WI38 (cell line): ENCODE measurements around the gene TEX101.

Experiments used
- H3K4me3 ChIP-seq: 2 replicates; pipeline ENCODE4 v1.5.1; 2011; ENCODE audit warnings: low read depth, mild to moderate bottlenecking, control low read depth, low read length
- TF ChIP-seq, protein P1 (sequence below): IDR thresholded peaks from 2 replicates; pipeline ENCODE4 v1.5.1; 2012; ENCODE audit warnings: low read depth, mild to moderate bottlenecking, control low read depth, low read length

TEX101 gene

DNA sequence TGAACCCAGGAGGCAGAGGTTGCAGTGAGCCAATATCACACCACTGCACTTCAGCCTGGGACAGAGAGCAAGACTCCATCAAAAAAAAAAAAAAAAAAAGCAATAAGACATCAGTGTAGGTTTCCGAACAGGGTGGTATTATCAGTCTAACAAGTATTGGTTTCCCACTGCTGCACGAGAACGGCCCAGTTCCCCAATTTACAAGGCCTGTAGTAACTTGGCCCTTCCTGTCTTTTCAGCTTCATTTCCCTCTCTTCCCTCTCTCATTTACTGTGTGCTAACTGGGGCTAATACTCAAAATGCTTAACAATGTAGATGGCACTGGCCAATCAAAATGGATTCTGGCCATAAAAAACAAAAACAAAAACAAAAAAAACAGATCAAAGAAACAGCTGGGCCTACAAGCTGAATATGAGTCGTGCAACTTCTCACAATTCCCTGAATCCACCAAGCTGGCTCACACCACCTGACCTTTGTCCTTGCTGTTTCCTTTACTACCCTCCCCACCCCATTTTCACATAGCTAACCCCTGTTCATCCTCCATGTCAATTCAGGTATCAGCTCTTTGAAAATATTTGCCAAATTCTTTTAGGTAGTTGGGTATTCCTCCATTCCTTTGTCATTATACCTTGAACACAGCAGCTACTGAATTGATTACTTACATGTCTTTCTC is 2.4 kb downstream of the TEX101 start:
- no peak overlapping the region for H3K4me3 ChIP-seq
- TF ChIP-seq, protein P1, sequence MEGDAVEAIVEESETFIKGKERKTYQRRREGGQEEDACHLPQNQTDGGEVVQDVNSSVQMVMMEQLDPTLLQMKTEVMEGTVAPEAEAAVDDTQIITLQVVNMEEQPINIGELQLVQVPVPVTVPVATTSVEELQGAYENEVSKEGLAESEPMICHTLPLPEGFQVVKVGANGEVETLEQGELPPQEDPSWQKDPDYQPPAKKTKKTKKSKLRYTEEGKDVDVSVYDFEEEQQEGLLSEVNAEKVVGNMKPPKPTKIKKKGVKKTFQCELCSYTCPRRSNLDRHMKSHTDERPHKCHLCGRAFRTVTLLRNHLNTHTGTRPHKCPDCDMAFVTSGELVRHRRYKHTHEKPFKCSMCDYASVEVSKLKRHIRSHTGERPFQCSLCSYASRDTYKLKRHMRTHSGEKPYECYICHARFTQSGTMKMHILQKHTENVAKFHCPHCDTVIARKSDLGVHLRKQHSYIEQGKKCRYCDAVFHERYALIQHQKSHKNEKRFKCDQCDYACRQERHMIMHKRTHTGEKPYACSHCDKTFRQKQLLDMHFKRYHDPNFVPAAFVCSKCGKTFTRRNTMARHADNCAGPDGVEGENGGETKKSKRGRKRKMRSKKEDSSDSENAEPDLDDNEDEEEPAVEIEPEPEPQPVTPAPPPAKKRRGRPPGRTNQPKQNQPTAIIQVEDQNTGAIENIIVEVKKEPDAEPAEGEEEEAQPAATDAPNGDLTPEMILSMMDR = no peak

DNA sequence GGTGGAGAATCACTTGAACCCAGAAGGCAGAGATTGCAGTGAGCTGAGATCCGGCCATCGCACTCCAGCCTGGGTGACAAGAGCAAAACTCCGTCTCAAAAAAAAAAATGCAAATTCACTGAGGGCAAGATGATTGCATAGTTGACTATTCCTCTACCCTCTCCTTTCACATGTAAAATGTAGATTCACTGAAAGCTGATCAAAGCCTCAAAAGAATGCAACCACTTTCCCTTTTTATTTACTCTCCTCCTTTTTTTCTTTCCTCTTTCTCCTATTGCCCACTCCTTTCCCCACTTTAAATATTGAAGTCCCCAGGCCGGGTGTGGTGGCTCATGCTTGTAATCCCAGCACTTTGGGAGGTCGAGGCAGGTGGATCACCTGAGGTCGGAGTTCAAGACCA is 6.3 kb downstream of the TEX101 start:
- TF ChIP-seq, protein P1 = no peak
- H3K4me3 ChIP-seq = no peak overlapping the region

DNA sequence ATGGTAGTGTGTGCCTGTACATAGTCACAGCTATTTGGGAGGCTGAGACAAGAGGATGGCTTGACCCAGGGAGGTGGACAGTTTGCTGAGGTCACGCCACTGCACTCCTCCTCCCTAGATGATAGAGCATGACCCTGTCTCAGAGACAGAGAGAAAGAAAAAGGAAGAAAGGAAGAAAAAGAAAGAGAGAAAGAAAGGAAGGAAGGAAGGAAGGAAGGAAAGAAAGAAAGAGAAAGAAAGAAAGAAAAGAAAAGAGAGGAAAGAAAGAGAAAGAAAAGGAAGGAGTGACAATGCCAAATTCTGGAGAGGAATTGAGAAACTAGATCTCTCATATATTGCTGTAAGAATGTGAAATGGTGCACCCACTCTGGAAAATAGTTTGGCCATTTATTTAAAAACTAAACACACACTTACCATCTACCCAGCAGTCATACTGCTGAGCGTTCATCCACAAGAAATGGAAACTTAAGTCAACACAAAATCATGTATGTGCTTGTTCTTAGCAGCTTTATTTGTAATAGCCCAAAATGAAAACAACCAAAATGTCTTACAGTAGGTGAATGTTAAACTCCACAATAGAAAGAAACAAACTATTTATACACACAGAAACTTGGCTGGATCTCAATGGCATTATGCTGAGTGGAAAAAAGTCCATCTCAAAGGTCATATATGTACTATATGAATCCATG is 7.5 kb downstream of the TEX101 start:
- TF ChIP-seq, protein P1 = no peak
- H3K4me3 ChIP-seq = no peak overlapping the region

DNA sequence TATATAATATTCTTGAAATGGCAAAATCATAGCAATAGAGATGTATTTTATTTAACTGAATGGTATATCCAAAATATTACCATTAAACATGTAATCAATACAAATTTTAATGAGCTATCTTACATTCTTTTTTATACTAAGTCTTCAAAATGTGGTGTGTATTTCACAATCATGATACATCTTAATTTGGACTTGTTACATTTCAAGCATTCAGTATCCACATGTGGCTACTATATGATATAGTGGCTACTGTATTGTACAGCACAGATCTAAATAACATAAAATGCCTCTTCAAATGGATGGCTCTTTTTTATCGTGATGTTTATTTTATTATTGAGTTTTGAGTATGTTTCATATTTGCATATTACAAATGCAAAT is 8.0 kb downstream of the TEX101 start:
- no peak overlapping the region for H3K4me3 ChIP-seq
- TF ChIP-seq, protein P1 = no peak

DNA sequence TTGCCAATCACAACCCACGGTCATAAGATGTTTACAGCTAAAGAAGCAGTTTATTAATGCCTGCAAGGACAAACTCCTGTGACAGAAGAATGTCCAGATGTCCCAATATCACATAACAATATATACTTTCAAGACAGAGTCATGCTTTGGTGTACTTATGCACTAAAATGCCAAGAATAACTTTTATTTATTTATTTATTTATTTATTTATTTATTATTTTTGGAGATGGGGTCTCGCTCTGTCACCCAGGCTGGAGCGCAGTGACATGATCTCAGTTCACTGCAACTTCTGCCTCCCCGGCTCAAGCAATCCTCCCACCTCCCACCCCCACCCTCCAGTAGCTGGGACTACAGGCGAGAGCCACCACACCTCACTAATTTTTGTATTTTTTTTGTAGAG is 9.1 kb downstream of the TEX101 start:
- TF ChIP-seq, protein P1 = no peak
- H3K4me3 ChIP-seq = no peak overlapping the region

DNA sequence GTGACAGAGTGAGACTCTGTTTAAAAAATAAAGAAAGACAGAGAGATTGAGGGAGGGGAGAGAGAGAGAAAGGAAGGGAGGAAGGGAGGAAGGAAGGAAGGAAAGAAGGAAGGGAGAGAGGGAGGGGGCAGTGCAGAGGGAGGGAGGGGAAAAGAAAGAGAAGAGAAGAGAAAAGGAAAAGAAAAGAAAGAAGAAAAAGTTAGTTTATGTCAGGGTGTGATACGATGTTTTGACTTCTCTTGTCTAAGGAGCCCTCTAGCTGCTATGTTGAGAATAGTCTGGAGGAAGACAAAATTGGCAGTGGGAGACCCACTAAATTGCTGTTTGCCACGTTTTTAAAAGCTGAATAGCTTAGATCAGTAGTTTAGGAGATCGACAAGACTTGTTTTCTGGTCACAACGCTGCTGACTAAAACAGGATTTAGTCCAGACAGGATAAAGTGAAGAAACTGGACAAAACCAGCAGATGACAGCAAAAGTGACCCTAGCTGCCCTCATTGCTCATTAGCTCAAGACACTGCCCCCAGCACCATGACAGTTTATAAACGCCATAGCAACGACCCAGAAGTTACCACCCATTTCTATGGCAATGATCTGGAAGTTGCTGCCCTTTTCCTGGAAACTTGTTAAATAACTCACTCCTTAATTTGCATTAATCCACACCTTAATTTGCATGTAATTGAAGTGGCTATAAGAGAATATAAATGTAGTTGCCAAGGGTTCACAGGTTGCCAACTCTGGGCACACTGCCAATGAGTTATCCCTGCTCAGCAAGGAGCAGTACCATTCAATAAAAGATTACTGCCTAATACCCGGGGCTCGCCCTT is 11.1 kb downstream of the TEX101 start:
- H3K4me3 ChIP-seq = no peak overlapping the region
- TF ChIP-seq, protein P1 = peak; percentile 40

DNA sequence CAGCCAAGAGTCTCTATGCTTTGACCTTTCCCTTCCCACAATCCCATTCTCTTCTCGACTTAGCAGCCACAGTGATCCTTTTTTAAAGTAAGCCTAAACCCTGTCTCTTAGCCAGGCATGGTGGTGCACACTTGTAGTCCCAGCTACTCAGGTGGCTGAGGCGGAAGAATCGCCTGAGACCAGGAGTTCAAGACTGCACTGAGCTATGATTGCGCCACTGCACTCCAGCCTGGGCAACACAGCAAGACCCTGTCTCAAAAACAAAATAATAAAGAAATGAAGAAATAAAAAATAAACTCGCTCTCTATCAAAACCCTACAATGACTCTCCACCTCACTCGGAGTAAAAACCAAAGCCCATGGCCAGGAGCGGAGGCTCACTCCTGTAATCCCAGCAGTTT is 14.7 kb downstream of the TEX101 start:
- no peak overlapping the region for H3K4me3 ChIP-seq
- TF ChIP-seq, protein P1 = no peak
